OCI-LY7 (cell line): ENCODE measurements around the gene HEATR5A. TPM values are rescaled to one million over a fixed set of nuclear protein-coding genes. Genes with fewer than 3 reads are reported as not detected.
"Not testable (repeated sequence)": the region's sequence is repeated elsewhere in the genome, so short reads cannot be mapped to it uniquely, and the experiment has no call there.

Experiments used
- BruUV-seq: library from RNA; stranded (reverse); fragments of 400-500 nt; replicated peaks from 2 replicates; lab custom pipeline; 2021; lab: Mats Ljungman, UMichigan
- CTCF ChIA-PET: fragments of 300-600 bp; sonication (Branson Sonifier 250); formaldehyde crosslinking; loops from one replicate; lab custom pipeline; 2022; ENCODE audit warnings: antibody characterized with exemption; ENCODE audit not compliant: unreplicated experiment; lab: Charles Lee
- POLR2A ChIA-PET: fragments of 300-600 bp; sonication (Branson Sonifier 250); formaldehyde crosslinking; loops from one replicate; lab custom pipeline; 2022; ENCODE audit warnings: antibody characterized with exemption; lab: Charles Lee
- DNase-seq: peaks from one replicate; pipeline ENCODE4 v3.0.0-alpha.2; 2015; ENCODE audit warnings: low spot score
- H2AFZ ChIP-seq: fragments of 200-600 bp; sonication (generic), shearing (Covaris generic); 2 replicates; pipeline ENCODE4 v1.6.1; 2014; ENCODE audit warnings: mild to moderate bottlenecking, antibody characterized with exemption, low read length, moderate library complexity
- H3K27ac ChIP-seq: fragments of 200-600 bp; sonication (generic); 2 replicates; pipeline ENCODE4 v1.5.1; 2014; ENCODE audit warnings: mixed run types, low read depth, mild to moderate bottlenecking, moderate library complexity, low read length, inconsistent platforms; ENCODE audit not compliant: poor library complexity, severe bottlenecking
- H3K36me3 ChIP-seq: fragments of 200-600 bp; sonication (generic); 2 replicates; pipeline ENCODE4 v1.6.1; 2014; ENCODE audit warnings: mild to moderate bottlenecking, antibody characterized with exemption, low read length, moderate library complexity, mixed read lengths; ENCODE audit not compliant: insufficient read depth
- H3K4me1 ChIP-seq: fragments of 200-600 bp; sonication (generic); 2 replicates; pipeline ENCODE4 v1.5.1; 2014; ENCODE audit warnings: mild to moderate bottlenecking, low read length; ENCODE audit not compliant: insufficient read depth, poor library complexity, severe bottlenecking
- H3K4me2 ChIP-seq: fragments of 200-600 bp; sonication (generic); 2 replicates; pipeline ENCODE4 v1.6.1; 2014; ENCODE audit warnings: mild to moderate bottlenecking, low read length
- H3K4me3 ChIP-seq: fragments of 200-600 bp; sonication (generic); 2 replicates; pipeline ENCODE4 v1.5.1; 2014; ENCODE audit warnings: mild to moderate bottlenecking, low read depth, low read length; ENCODE audit not compliant: poor library complexity, severe bottlenecking
- H3K79me2 ChIP-seq: fragments of 200-600 bp; sonication (generic); 2 replicates; pipeline ENCODE4 v1.6.1; 2016; ENCODE audit warnings: low read depth, mild to moderate bottlenecking, low read length, moderate library complexity, mixed read lengths; ENCODE audit not compliant: insufficient read depth
- H3K9me2 ChIP-seq: fragments of 200-600 bp; sonication (generic); 2 replicates; pipeline ENCODE4 v1.6.1; 2016; ENCODE audit warnings: mild to moderate bottlenecking, low read length, mixed read lengths; ENCODE audit not compliant: insufficient read depth
- H3K9me3 ChIP-seq: fragments of 200-600 bp; sonication (generic); 2 replicates; pipeline ENCODE4 v1.6.1; 2014; ENCODE audit warnings: mild to moderate bottlenecking, mixed run types, low read length, mixed read lengths
- H4K20me1 ChIP-seq: fragments of 200-600 bp; sonication (generic); 2 replicates; pipeline ENCODE4 v1.6.1; 2014; ENCODE audit warnings: mild to moderate bottlenecking, antibody characterized with exemption, low read length, moderate library complexity, mixed read lengths; ENCODE audit not compliant: insufficient read depth
- CTCF ChIP-seq: fragments of 200-600 bp; sonication (generic); conservative IDR thresholded peaks from 2 replicates; pipeline ENCODE4 v1.5.1; 2014; ENCODE audit warnings: mild to moderate bottlenecking, antibody characterized with exemption, low read length, moderate library complexity, mixed read lengths
- EZH2phosphoT487 ChIP-seq: fragments of 200-600 bp; sonication (generic); IDR thresholded peaks from 2 replicates; pipeline ENCODE4 v1.6.1; 2018; ENCODE audit warnings: low read depth, borderline replicate concordance, mild to moderate bottlenecking, mixed run types, antibody characterized with exemption, low read length, moderate library complexity, mixed read lengths
- intact Hi-C: fragments of 100-400 bp; cut with micrococcal nuclease; formaldehyde crosslinking; loops from one replicate; pipeline ENCODE4 v1.10.0; 2022; ENCODE audit not compliant: unreplicated experiment
- total RNA-seq, 2 experiments: library from RNA; depleted of rRNA in 1 of 2; stranded (reverse); fragments of >200 nt in 1 of 2; shearing (Covaris generic) in 1 of 2; gene quantifications; 2 replicates each; pipeline ENCODE4 v1.2.3, GENCODE V29; 2014 to 2022

HEATR5A gene
- total RNA-seq, 2 experiments from 2014 or later, result 12.0 to 16.2 TPM

GRCh38 chr14:31257244-31257553 lies 163.2 kb downstream of the HEATR5A start:
- no peaks in the 10 kb centered on the region for H4K20me1 ChIP-seq

GRCh38 chr14:31256534-31257243 lies 163.7 kb downstream of the HEATR5A start:
- no peaks in the 10 kb centered on the region for H3K79me2 ChIP-seq
- DNase-seq, result no peak
- no peak overlapping the region for H3K4me3 ChIP-seq
- H3K9me2 ChIP-seq, result no peaks in the 10 kb centered on the region
- no peaks in the 10 kb centered on the region for H3K36me3 ChIP-seq
- ChIA-PET CTCF (no interaction called here), POLR2A (no interaction called here)
- no peak overlapping the region for H3K4me2 ChIP-seq
- no peak overlapping the region for H3K27ac ChIP-seq
- H3K4me1 ChIP-seq, result no peaks in the 10 kb centered on the region
- H2AFZ ChIP-seq, result no peak overlapping the region
- BruUV-seq, result no TSS peak
- H3K9me3 ChIP-seq, result no peaks in the 10 kb centered on the region
- no peaks in the 10 kb centered on the region for H4K20me1 ChIP-seq
- intact Hi-C loops, result no loop called here
- TF ChIP-seq EZH2phosphoT487, result no peak
- TF ChIP-seq CTCF, result no peak

More at GRCh38 chr14:31257244-31257553, 163.2 kb downstream of the HEATR5A start:
- POLR2A ChIA-PET, result no interaction called here
- Histone ChIP-seq H3K27ac (no peak overlapping the region), H3K4me3 (no peak overlapping the region), H3K4me2 (no peak overlapping the region), H3K4me1 (peaks cover 3% of the 10 kb centered on the region), H3K36me3 (no peaks in the 10 kb centered on the region), H3K9me2 (no peaks in the 10 kb centered on the region), H3K9me3 (no peaks in the 10 kb centered on the region), H3K79me2 (no peaks in the 10 kb centered on the region), H2AFZ (no peak overlapping the region)
- intact Hi-C loops, result no loop called here
- CTCF ChIA-PET, result no interaction called here
- no peak for DNase-seq
- BruUV-seq, result no TSS peak
- no peak for TF ChIP-seq EZH2phosphoT487
- no peak for TF ChIP-seq CTCF

GRCh38 chr14:31255918-31256317 lies 164.4 kb downstream of the HEATR5A start:
- H3K4me1 ChIP-seq, H3K9me2 ChIP-seq, H3K4me2 ChIP-seq, CTCF ChIA-PET, DNase-seq, H3K4me3 ChIP-seq, H4K20me1 ChIP-seq, H3K9me3 ChIP-seq, intact Hi-C loops, H2AFZ ChIP-seq, BruUV-seq, H3K79me2 ChIP-seq, H3K27ac ChIP-seq, H3K36me3 ChIP-seq: not testable (repeated sequence)
- POLR2A ChIA-PET, result interaction anchor here (0.7 kb wide), 1 partner anchor 416 kb away, joined by 5 read pairs; no protein-coding TSS in a partner anchor
